Smooth muscle cell (in vitro differentiated cells): ENCODE results near the gene UROS. TPM values are rescaled to one million over a fixed set of nuclear protein-coding genes. Genes with fewer than 3 reads are reported as not detected.

Experiments used
- DNase-seq: peaks from one replicate; lab custom pipeline; 2025; ENCODE audit not compliant: unreplicated experiment; lab: John Stamatoyannopoulos, UW
- H2AFZ ChIP-seq: fragments of 200-600 bp; sonication (generic); 2 replicates; pipeline ENCODE4 v1.6.0; 2016; ENCODE audit warnings: antibody characterized with exemption, low read depth, mild to moderate bottlenecking
- H3F3A ChIP-seq: fragments of 200-600 bp; sonication (generic); 2 replicates; pipeline ENCODE4 v1.6.0; 2017; ENCODE audit warnings: antibody characterized with exemption, low read depth
- H3K27ac ChIP-seq: fragments of 200-600 bp; sonication (generic); 2 replicates; pipeline ENCODE4 v1.5.1; 2016; ENCODE audit warnings: low read depth, mild to moderate bottlenecking
- H3K27me3 ChIP-seq: fragments of 200-600 bp; sonication (generic); 2 replicates; pipeline ENCODE4 v1.6.1; 2016; ENCODE audit warnings: low read depth, mild to moderate bottlenecking
- H3K36me3 ChIP-seq: fragments of 200-600 bp; sonication (generic); 2 replicates; pipeline ENCODE4 v1.5.1; 2016; ENCODE audit warnings: low read depth
- H3K4me1 ChIP-seq: fragments of 200-600 bp; sonication (generic); 2 replicates; pipeline ENCODE4 v1.5.1; 2016; ENCODE audit warnings: low read depth
- H3K4me2 ChIP-seq: fragments of 200-600 bp; sonication (generic); 2 replicates; pipeline ENCODE4 v1.6.0; 2016; ENCODE audit warnings: mild to moderate bottlenecking
- H3K4me3 ChIP-seq: fragments of 200-600 bp; sonication (generic); 2 replicates; pipeline ENCODE4 v1.5.1; 2016; ENCODE audit warnings: mild to moderate bottlenecking
- H3K79me2 ChIP-seq: fragments of 200-600 bp; sonication (generic); 2 replicates; pipeline ENCODE4 v1.6.0; 2016; ENCODE audit warnings: low read depth, mild to moderate bottlenecking
- H3K9ac ChIP-seq: fragments of 200-600 bp; sonication (generic); 2 replicates; pipeline ENCODE4 v1.6.0; 2016; ENCODE audit warnings: low read depth
- H3K9me3 ChIP-seq: fragments of 200-600 bp; sonication (generic); replicated peaks from 2 replicates; pipeline ENCODE4 v1.5.1; 2016; ENCODE audit warnings: low read depth
- H4K20me1 ChIP-seq: fragments of 200-600 bp; sonication (generic); 2 replicates; pipeline ENCODE4 v1.6.0; 2016; ENCODE audit warnings: low read depth
- WGBS: methylation state at CpG from one replicate; pipeline ENCODE4 v1.1.7; 2016; ENCODE audit warnings: low lambda C conversion rate; 5-methylcytosine and 5-hydroxymethylcytosine counted together
- polyA plus RNA-seq: library from polyadenylated mRNA; unstranded; fragments of >200 nt; fragmentation: Nextera tagmentation; extraction: Ambion mirVana; gene quantifications from 2 replicates; pipeline ENCODE4 v1.2.1, GENCODE V29; 2016
- total RNA-seq: library from RNA; depleted of rRNA; stranded (reverse); fragments of >200 nt; gene quantifications from 2 replicates; pipeline ENCODE4 v1.2.3, GENCODE V29; 2014
- TF ChIP-seq, protein P1 (sequence below): fragments of 200-600 bp; sonication (generic); IDR thresholded peaks from 2 replicates; pipeline ENCODE4 v1.5.1; 2017; ENCODE audit warnings: borderline replicate concordance, mild to moderate bottlenecking, antibody characterized with exemption; ENCODE audit not compliant: insufficient read depth, poor library complexity, severe bottlenecking

UROS gene
- total and polyA plus RNA-seq, 2 experiments from 2014 or later, result 43.7 to 77.5 TPM

DNA sequence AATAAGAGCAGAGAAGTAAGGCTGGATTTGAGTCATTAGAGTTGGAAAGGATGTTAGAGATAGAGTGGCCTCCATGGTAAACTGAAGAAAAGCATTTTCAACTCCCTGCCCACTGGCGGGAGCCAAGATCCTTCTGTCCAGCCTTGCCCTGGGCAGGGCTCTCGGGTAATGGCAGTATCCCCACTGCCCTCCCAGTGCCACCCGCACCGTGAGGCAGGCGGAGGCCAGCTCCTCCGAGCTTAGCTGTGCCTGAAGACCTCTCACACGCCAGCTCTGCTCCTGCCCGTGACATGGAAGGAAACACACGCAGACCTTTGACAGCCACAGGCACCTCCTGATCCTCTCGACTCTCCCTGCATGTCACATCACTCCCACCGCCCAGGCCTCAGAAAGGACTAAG, 22.6 kb upstream of the UROS start:
- no peak overlapping the region for H2AFZ ChIP-seq
- H3K9ac ChIP-seq, result no peak overlapping the region
- no peaks in the 10 kb centered on the region for H3K4me1 ChIP-seq
- H3K4me3 ChIP-seq, result no peak overlapping the region
- H3K27me3 ChIP-seq, result no peaks in the 10 kb centered on the region
- H3K4me2 ChIP-seq, result no peak overlapping the region
- TF ChIP-seq, protein P1, sequence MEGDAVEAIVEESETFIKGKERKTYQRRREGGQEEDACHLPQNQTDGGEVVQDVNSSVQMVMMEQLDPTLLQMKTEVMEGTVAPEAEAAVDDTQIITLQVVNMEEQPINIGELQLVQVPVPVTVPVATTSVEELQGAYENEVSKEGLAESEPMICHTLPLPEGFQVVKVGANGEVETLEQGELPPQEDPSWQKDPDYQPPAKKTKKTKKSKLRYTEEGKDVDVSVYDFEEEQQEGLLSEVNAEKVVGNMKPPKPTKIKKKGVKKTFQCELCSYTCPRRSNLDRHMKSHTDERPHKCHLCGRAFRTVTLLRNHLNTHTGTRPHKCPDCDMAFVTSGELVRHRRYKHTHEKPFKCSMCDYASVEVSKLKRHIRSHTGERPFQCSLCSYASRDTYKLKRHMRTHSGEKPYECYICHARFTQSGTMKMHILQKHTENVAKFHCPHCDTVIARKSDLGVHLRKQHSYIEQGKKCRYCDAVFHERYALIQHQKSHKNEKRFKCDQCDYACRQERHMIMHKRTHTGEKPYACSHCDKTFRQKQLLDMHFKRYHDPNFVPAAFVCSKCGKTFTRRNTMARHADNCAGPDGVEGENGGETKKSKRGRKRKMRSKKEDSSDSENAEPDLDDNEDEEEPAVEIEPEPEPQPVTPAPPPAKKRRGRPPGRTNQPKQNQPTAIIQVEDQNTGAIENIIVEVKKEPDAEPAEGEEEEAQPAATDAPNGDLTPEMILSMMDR, result no peak
- H3K36me3 ChIP-seq, result peaks cover 6% of the 10 kb centered on the region
- DNase-seq, result no peak
- no peaks in the 10 kb centered on the region for H3K9me3 ChIP-seq
- H4K20me1 ChIP-seq, result no peaks in the 10 kb centered on the region
- no peak overlapping the region for H3K27ac ChIP-seq
- H3F3A ChIP-seq, result no peaks in the 10 kb centered on the region
- WGBS, result 97% methylated on average over 10 of the region's 11 CpGs
- no peaks in the 10 kb centered on the region for H3K79me2 ChIP-seq

DNA sequence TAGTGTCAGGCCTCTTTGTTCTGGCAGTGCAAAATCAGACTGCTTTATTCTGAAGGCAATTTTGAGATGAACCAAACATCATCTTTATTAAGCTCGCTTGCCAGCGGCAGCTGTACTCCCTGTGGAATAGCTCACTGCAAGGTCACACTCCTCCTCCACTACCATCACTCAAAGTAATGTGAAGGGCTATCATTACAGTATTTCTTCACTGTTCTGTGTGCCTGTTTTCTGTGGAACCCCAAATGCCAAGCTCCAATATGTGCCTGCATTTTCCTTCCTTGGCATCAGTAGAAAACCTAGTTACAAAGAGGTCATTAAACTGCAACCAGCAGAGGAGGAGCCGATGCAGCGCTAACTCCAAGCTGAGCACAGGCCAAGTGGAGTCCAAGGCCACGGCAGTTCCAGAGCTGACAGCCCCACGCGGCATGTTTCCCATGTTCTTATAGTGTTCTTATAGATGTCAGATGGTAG, 21.7 kb upstream of the UROS start:
- no peaks in the 10 kb centered on the region for H4K20me1 ChIP-seq
- H3K4me1 ChIP-seq, result no peaks in the 10 kb centered on the region
- H2AFZ ChIP-seq, result no peak overlapping the region
- H3K4me3 ChIP-seq, result no peak overlapping the region
- H3K4me2 ChIP-seq, result no peak overlapping the region
- no peaks in the 10 kb centered on the region for H3K9me3 ChIP-seq
- WGBS, result 97% methylated on average over 7 of the region's 7 CpGs
- peaks cover 15% of the 10 kb centered on the region for H3K36me3 ChIP-seq
- H3K27ac ChIP-seq, result no peak overlapping the region
- TF ChIP-seq, protein P1, result no peak
- no peaks in the 10 kb centered on the region for H3K79me2 ChIP-seq
- DNase-seq, result no peak
- H3K27me3 ChIP-seq, result no peaks in the 10 kb centered on the region
- no peaks in the 10 kb centered on the region for H3F3A ChIP-seq
- no peak overlapping the region for H3K9ac ChIP-seq

DNA sequence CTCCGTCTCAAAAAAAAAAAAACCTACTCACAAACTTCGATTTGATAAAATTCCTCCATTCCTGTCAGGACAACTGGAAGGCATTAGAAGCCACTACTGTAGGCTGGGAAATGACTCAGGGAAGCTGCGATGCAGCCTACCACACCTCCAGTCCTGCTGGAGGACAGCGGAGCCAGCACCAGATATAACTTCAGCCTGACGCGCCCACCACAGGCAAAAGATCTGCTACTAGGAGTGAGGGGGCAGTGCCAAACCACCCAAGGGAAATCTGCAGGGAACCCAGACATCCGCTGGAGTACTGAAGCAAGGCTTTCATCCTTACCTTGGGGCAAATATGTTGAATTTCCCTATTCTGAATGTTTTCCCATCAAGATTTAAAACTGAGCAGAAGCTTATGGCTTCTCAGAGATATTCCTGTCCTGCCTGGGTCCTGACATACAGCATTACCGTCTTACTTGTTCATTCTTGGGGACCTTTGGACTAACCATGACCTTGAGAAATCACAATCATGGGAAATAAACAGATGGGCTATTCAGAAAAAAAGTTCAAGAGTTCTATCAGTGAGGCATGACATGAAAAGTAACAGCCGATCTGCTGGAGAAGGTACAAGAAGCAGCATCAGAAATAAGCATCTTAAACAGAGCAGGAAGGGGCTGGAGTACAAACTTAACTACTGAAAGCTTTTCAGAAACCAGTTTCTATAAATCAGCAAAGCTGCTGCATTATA, 20.7 kb upstream of the UROS start:
- WGBS, result 87% methylated on average over 9 of the region's 9 CpGs

More for the DNA sequence above, 20.7 kb upstream of the UROS start:
- TF ChIP-seq, protein P1, result no peak
- H3K79me2 ChIP-seq, result no peaks in the 10 kb centered on the region
- no peaks in the 10 kb centered on the region for H3K27me3 ChIP-seq
- H3K9ac ChIP-seq, result no peak overlapping the region
- no peak for DNase-seq
- H3K4me2 ChIP-seq, result no peak overlapping the region
- no peak overlapping the region for H3K27ac ChIP-seq
- no peaks in the 10 kb centered on the region for H3K9me3 ChIP-seq
- H3F3A ChIP-seq, result no peaks in the 10 kb centered on the region
- no peaks in the 10 kb centered on the region for H3K4me1 ChIP-seq
- H3K4me3 ChIP-seq, result no peak overlapping the region
- no peak overlapping the region for H2AFZ ChIP-seq
- no peaks in the 10 kb centered on the region for H4K20me1 ChIP-seq
- H3K36me3 ChIP-seq, result peaks cover 21% of the 10 kb centered on the region
